ENCODE data around the gene CFAP20DC.
"Not testable (repeated sequence)": the region's sequence is repeated elsewhere in the genome, so short reads cannot be mapped to it uniquely, and the experiment has no call there.

Gene CFAP20DC

GRCh38 chr3:58991623-58992022 lies 58.2 kb downstream of the CFAP20DC start:
- Histone ChIP-seq H3K36me3 (ENCODE audit: control insufficient read depth in 1 of 2, insufficient read depth in 2 of 2, low read length in 2 of 2) (no peaks in the 10 kb centered on the region), H3K27me3 (ENCODE audit: low read depth, low read length) (no peaks in the 10 kb centered on the region), H3K4me1 (ENCODE audit: control insufficient read depth in 1 of 2, insufficient read depth in 2 of 2, low read length in 2 of 2) (no peaks in the 10 kb centered on the region), H3K4me3 (ENCODE audit: low read depth in 1 of 2, low read length in 2 of 2) (no peak overlapping the region), H3K9me3 (ENCODE audit: control insufficient read depth in 1 of 2, low read length in 2 of 2) (peaks cover 0 to under 1% of the 10 kb centered on the region in 2 donors), H3K27ac (ENCODE audit: low read length) (no peak overlapping the region)

- no peaks in the 10 kb centered on the region for H3K27me3 ChIP-seq (ENCODE audit: low read depth, low read length)
- no peak overlapping the region for H3K4me3 ChIP-seq (ENCODE audit: low read depth in 1 of 2, low read length in 2 of 2)
- H3K27ac ChIP-seq (ENCODE audit: low read length): no peak overlapping the region
- H3K9me3 ChIP-seq (ENCODE audit: control insufficient read depth in 1 of 2, low read length in 2 of 2): peaks cover 0 to 4% of the 10 kb centered on the region in 2 donors
- H3K36me3 ChIP-seq (ENCODE audit: control insufficient read depth in 1 of 2, insufficient read depth in 2 of 2, low read length in 2 of 2): no peaks in the 10 kb centered on the region
- no peaks in the 10 kb centered on the region for H3K4me1 ChIP-seq (ENCODE audit: control insufficient read depth in 1 of 2, insufficient read depth in 2 of 2, low read length in 2 of 2)
Measured at GRCh38 chr3:58991026-58991425, 58.8 kb downstream of the CFAP20DC start.

- peaks cover 0 to 4% of the 10 kb centered on the region in 2 donors for H3K9me3 ChIP-seq (ENCODE audit: control insufficient read depth in 1 of 2, low read length in 2 of 2)
- H3K4me3 ChIP-seq (ENCODE audit: low read depth in 1 of 2, low read length in 2 of 2): no peak overlapping the region
- no peaks in the 10 kb centered on the region for H3K36me3 ChIP-seq (ENCODE audit: control insufficient read depth in 1 of 2, insufficient read depth in 2 of 2, low read length in 2 of 2)
- no peaks in the 10 kb centered on the region for H3K27me3 ChIP-seq (ENCODE audit: low read depth, low read length)
- no peaks in the 10 kb centered on the region for H3K4me1 ChIP-seq (ENCODE audit: control insufficient read depth in 1 of 2, insufficient read depth in 2 of 2, low read length in 2 of 2)
- H3K27ac ChIP-seq (ENCODE audit: low read length): no peak overlapping the region
Measured at GRCh38 chr3:58989955-58990354, 59.9 kb downstream of the CFAP20DC start.

- Histone ChIP-seq H3K36me3 (ENCODE audit: control insufficient read depth in 1 of 2, insufficient read depth in 2 of 2, low read length in 2 of 2) (no peaks in the 10 kb centered on the region), H3K27me3 (ENCODE audit: low read depth, low read length) (no peaks in the 10 kb centered on the region), H3K4me3 (ENCODE audit: low read depth in 1 of 2, low read length in 2 of 2) (no peak overlapping the region), H3K4me1 (ENCODE audit: control insufficient read depth in 1 of 2, insufficient read depth in 2 of 2, low read length in 2 of 2) (no peaks in the 10 kb centered on the region), H3K27ac (ENCODE audit: low read length) (no peak overlapping the region), H3K9me3 (ENCODE audit: control insufficient read depth in 1 of 2, low read length in 2 of 2) (peaks cover 0 to 4% of the 10 kb centered on the region in 2 donors)
Measured at GRCh38 chr3:58989163-58989562, 60.7 kb downstream of the CFAP20DC start.

- H3K4me1 ChIP-seq (ENCODE audit: control insufficient read depth in 1 of 2, insufficient read depth in 2 of 2, low read length in 2 of 2): no peaks in the 10 kb centered on the region
- no peak overlapping the region for H3K4me3 ChIP-seq (ENCODE audit: low read depth in 1 of 2, low read length in 2 of 2)
- H3K9me3 ChIP-seq (ENCODE audit: control insufficient read depth in 1 of 2, low read length in 2 of 2): peaks cover 0 to 4% of the 10 kb centered on the region in 2 donors
- no peaks in the 10 kb centered on the region for H3K27me3 ChIP-seq (ENCODE audit: low read depth, low read length)
- H3K27ac ChIP-seq (ENCODE audit: low read length): no peak overlapping the region
- no peaks in the 10 kb centered on the region for H3K36me3 ChIP-seq (ENCODE audit: control insufficient read depth in 1 of 2, insufficient read depth in 2 of 2, low read length in 2 of 2)
Measured at GRCh38 chr3:58988041-58988440, 61.8 kb downstream of the CFAP20DC start.

GRCh38 chr3:58986654-58987053 lies 63.2 kb downstream of the CFAP20DC start:
- no peaks in the 10 kb centered on the region for H3K36me3 ChIP-seq (ENCODE audit: control insufficient read depth in 1 of 2, insufficient read depth in 2 of 2, low read length in 2 of 2)
- peaks cover 0 to 4% of the 10 kb centered on the region in 2 donors for H3K9me3 ChIP-seq (ENCODE audit: control insufficient read depth in 1 of 2, low read length in 2 of 2)
- no peak overlapping the region for H3K27ac ChIP-seq (ENCODE audit: low read length)
- no peaks in the 10 kb centered on the region for H3K27me3 ChIP-seq (ENCODE audit: low read depth, low read length)
- no peak overlapping the region for H3K4me3 ChIP-seq (ENCODE audit: low read depth in 1 of 2, low read length in 2 of 2)
- no peaks in the 10 kb centered on the region for H3K4me1 ChIP-seq (ENCODE audit: control insufficient read depth in 1 of 2, insufficient read depth in 2 of 2, low read length in 2 of 2)

DNA sequence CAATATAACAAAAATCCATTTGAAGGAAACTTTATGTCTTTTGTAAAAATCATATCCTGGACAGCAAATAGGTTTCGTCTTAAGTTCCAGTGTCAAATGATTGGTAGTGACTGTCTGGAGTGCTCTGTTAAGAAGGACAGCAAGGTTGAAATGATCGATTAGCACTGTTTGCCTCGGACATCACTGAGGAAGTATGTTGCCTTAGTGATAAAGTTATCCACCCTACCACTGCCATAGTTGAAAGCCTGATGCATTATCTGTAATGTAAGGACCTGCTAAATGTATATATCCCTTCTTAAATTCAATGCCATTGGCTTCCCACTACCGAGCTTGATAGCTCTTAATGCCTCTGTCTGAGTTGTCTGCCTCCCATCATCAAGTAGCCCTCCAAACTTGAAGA lies 70.0 kb downstream of the CFAP20DC start:
- Histone ChIP-seq H3K4me1 (ENCODE audit: control insufficient read depth in 1 of 2, insufficient read depth in 2 of 2, low read length in 2 of 2) (no peaks in the 10 kb centered on the region), H3K4me3 (ENCODE audit: low read depth in 1 of 2, low read length in 2 of 2) (no peak overlapping the region), H3K36me3 (ENCODE audit: control insufficient read depth in 1 of 2, insufficient read depth in 2 of 2, low read length in 2 of 2) (no peaks in the 10 kb centered on the region), H3K9me3 (ENCODE audit: control insufficient read depth in 1 of 2, low read length in 2 of 2) (no peaks in the 10 kb centered on the region), H3K27ac (ENCODE audit: low read length) (no peak overlapping the region), H3K27me3 (ENCODE audit: low read depth, low read length) (no peaks in the 10 kb centered on the region)

- Histone ChIP-seq H3K27ac (ENCODE audit: low read length) (no peak overlapping the region), H3K9me3 (ENCODE audit: control insufficient read depth in 1 of 2, low read length in 2 of 2) (no peaks in the 10 kb centered on the region), H3K4me3 (ENCODE audit: low read depth in 1 of 2, low read length in 2 of 2) (no peak overlapping the region), H3K36me3 (ENCODE audit: control insufficient read depth in 1 of 2, insufficient read depth in 2 of 2, low read length in 2 of 2) (no peaks in the 10 kb centered on the region), H3K27me3 (ENCODE audit: low read depth, low read length) (no peaks in the 10 kb centered on the region), H3K4me1 (ENCODE audit: control insufficient read depth in 1 of 2, insufficient read depth in 2 of 2, low read length in 2 of 2) (no peaks in the 10 kb centered on the region)
Measured at GRCh38 chr3:58973796-58974195, 76.0 kb downstream of the CFAP20DC start.

- not testable (repeated sequence) for H3K4me1 ChIP-seq (ENCODE audit: control insufficient read depth in 1 of 2, insufficient read depth in 2 of 2, low read length in 2 of 2); H3K27ac ChIP-seq (ENCODE audit: low read length); H3K4me3 ChIP-seq (ENCODE audit: low read depth in 1 of 2, low read length in 2 of 2); H3K36me3 ChIP-seq (ENCODE audit: control insufficient read depth in 1 of 2, insufficient read depth in 2 of 2, low read length in 2 of 2); H3K9me3 ChIP-seq (ENCODE audit: control insufficient read depth in 1 of 2, low read length in 2 of 2); H3K27me3 ChIP-seq (ENCODE audit: low read depth, low read length)
Measured at GRCh38 chr3:58967866-58968265, 82.0 kb downstream of the CFAP20DC start.

- H3K27me3 ChIP-seq (ENCODE audit: low read depth, low read length): no peaks in the 10 kb centered on the region
- H3K27ac ChIP-seq (ENCODE audit: low read length): no peak overlapping the region
- no peak overlapping the region for H3K4me3 ChIP-seq (ENCODE audit: low read depth in 1 of 2, low read length in 2 of 2)
- no peaks in the 10 kb centered on the region for H3K4me1 ChIP-seq (ENCODE audit: control insufficient read depth in 1 of 2, insufficient read depth in 2 of 2, low read length in 2 of 2)
- H3K9me3 ChIP-seq (ENCODE audit: control insufficient read depth in 1 of 2, low read length in 2 of 2): peaks cover 0 to 3% of the 10 kb centered on the region in 2 donors
- no peaks in the 10 kb centered on the region for H3K36me3 ChIP-seq (ENCODE audit: control insufficient read depth in 1 of 2, insufficient read depth in 2 of 2, low read length in 2 of 2)
Measured at GRCh38 chr3:58965865-58966264, 84.0 kb downstream of the CFAP20DC start.

DNA sequence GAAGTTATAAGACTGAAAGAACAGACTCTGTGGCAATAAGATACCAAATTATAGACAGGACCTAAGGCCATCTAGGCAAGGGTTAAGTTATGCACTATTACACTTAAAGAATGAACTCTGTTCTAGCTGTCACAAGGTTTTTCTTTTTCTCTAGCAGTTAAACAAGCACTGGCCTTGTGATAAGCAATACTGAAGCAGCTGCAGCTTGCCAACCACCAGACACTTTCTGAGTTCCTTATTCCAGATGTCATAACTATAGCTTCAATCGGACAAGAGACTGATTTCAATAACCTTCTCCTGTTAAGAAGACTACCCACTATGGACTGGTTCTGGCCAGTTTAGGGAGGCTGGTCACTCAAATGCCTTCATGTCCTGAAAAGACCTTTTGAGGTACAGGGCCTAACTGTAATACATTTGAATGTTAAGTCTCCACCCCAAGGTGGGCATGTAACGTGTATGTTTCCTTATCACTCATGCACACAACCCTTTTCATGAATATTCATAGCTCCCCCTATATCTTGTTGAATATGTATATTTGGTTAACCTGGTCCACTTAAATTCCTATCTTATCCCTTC lies 85.8 kb downstream of the CFAP20DC start:
- Histone ChIP-seq H3K27me3 (ENCODE audit: low read depth, low read length) (no peaks in the 10 kb centered on the region), H3K27ac (ENCODE audit: low read length) (no peak overlapping the region), H3K36me3 (ENCODE audit: control insufficient read depth in 1 of 2, insufficient read depth in 2 of 2, low read length in 2 of 2) (no peaks in the 10 kb centered on the region), H3K9me3 (ENCODE audit: control insufficient read depth in 1 of 2, low read length in 2 of 2) (peaks cover 0 to 3% of the 10 kb centered on the region in 2 donors), H3K4me3 (ENCODE audit: low read depth in 1 of 2, low read length in 2 of 2) (no peak overlapping the region), H3K4me1 (ENCODE audit: control insufficient read depth in 1 of 2, insufficient read depth in 2 of 2, low read length in 2 of 2) (no peaks in the 10 kb centered on the region)

GRCh38 chr3:58962816-58963215 lies 87.0 kb downstream of the CFAP20DC start:
- Histone ChIP-seq H3K4me3 (ENCODE audit: low read depth in 1 of 2, low read length in 2 of 2) (no peak overlapping the region), H3K27ac (ENCODE audit: low read length) (no peak overlapping the region), H3K9me3 (ENCODE audit: control insufficient read depth in 1 of 2, low read length in 2 of 2) (peaks cover 0 to under 1% of the 10 kb centered on the region in 2 donors), H3K4me1 (ENCODE audit: control insufficient read depth in 1 of 2, insufficient read depth in 2 of 2, low read length in 2 of 2) (no peaks in the 10 kb centered on the region), H3K36me3 (ENCODE audit: control insufficient read depth in 1 of 2, insufficient read depth in 2 of 2, low read length in 2 of 2) (no peaks in the 10 kb centered on the region), H3K27me3 (ENCODE audit: low read depth, low read length) (no peaks in the 10 kb centered on the region)

Measured in muscle layer of duodenum (tissue), 2 donors.